Adrenal gland (tissue), 12 donors: ENCODE results near the gene MED13. TPM values are rescaled to one million over a fixed set of nuclear protein-coding genes. Genes with fewer than 3 reads are reported as not detected.

Experiments
- DNase-seq, 7 donors: peaks; one replicate each; pipeline ENCODE4 v3.0.0-alpha.2; 2019 to 2020
- H3K27ac ChIP-seq, 5 donors: fragments of 200-600 bp; sonication (generic) in 4 of 5; 1 replicate in 3 of 5; 2 replicates in 2 of 5; pipeline versions ENCODE4 v1.5.1 to v1.8.0; 2016 to 2020; ENCODE audit warnings: mild to moderate bottlenecking in 1 of 5
- H3K27me3 ChIP-seq: fragments of 200-600 bp; 2 replicates; pipeline ENCODE4 v1.8.0; 2021
- H3K36me3 ChIP-seq, 2 donors: fragments of 200-600 bp; replicated peaks in 1 of 2; 1 replicate in 1 of 2; 2 replicates in 1 of 2; pipeline versions ENCODE4 v1.5.1 to v1.8.0; 2018 to 2022
- H3K4me1 ChIP-seq, 2 donors: fragments of 200-600 bp; replicated peaks in 1 of 2; 1 replicate in 1 of 2; 2 replicates in 1 of 2; pipeline versions ENCODE4 v1.5.1 to v1.8.0; 2018 to 2021
- H3K4me3 ChIP-seq, 4 donors: fragments of 200-600 bp; sonication (generic) in 3 of 4; one replicate each; pipeline ENCODE4 v1.5.1; 2016 to 2018
- H3K9me3 ChIP-seq, 3 donors: fragments of 200-600 bp; sonication (generic) in 1 of 3; replicated peaks in 1 of 3; 1 replicate in 2 of 3; 2 replicates in 1 of 3; pipeline versions ENCODE4 v1.5.1 to v1.8.0; 2016 to 2021
- POLR2A ChIP-seq, 2 donors: fragments of 450-650 bp; IDR thresholded peaks; one replicate each; pipeline ENCODE4 v1.6.1; 2017; ENCODE audit warnings: antibody characterized with exemption in 2 of 2, mild to moderate bottlenecking in 2 of 2, moderate library complexity in 1 of 2
- WGBS, 4 donors: extraction: QIAGEN DNeasy Blood & Tissue Kit in 2 of 4; methylation state at CpG; one replicate each; pipeline versions ENCODE4 v1.1.5 to v1.1.7; 2013 to 2017; 5-methylcytosine and 5-hydroxymethylcytosine counted together
- intact Hi-C, 2 donors: fragments of 100-400 bp; cut with DNase I; formaldehyde crosslinking; loops; one replicate each; pipeline versions ENCODE4 v1.14.1 to v1.15.0; 2022 to 2023
- polyA plus RNA-seq, 3 donors: library from polyadenylated mRNA; stranded (reverse); fragments of 200-250 nt in 2 of 3; fragments of 350-450 nt in 1 of 3; fragmentation: Illumina TruSeq in 1 of 3; extraction: RNeasy Lipid Tissue Mini Kit (QIAGEN cat#74804) in 1 of 3; gene quantifications; one replicate each; pipeline ENCODE4 v1.2.3, GENCODE V29; 2013 to 2014
- total RNA-seq, 9 donors: library from RNA; depleted of rRNA in 4 of 9; stranded (reverse); fragments of >200 nt in 4 of 9; fragments of 120-200 nt in 1 of 9; fragmentation: NEBNext Ultra II Directional in 1 of 9; extraction: Animal tissue kit (Norgen Biotek cat#: 25700) in 1 of 9; gene quantifications; one replicate each; pipeline versions ENCODE4 v1.1.0 to v1.2.4, GENCODE V29; 2013 to 2023
- TF ChIP-seq, protein P1 (sequence below), 6 experiments: fragments of 450-650 bp in 4 of 6; fragments of 200-600 bp in 2 of 6; sonication (generic) in 1 of 6; IDR thresholded peaks; 1 replicate in 5 of 6; 2 replicates in 1 of 6; pipeline versions ENCODE4 v1.5.1 to v1.8.0; 2016 to 2021; ENCODE audit warnings: antibody characterized with exemption in 6 of 6, mild to moderate bottlenecking in 2 of 6, moderate library complexity in 1 of 6
- donor health status: healthy with polysubstance abuse.
- donor health status: Bipolar disorder and iron deficiency.
- donor health status: DM: yes; HTN: yes; CAD: no.
- donor health status: DM: no; HTN: no; CAD: no.
- donor health status: DM: no; HTN: no; CAD: no.
- donor health status: DM: yes; HTN: yes; CAD: no.

MED13 gene
- total and polyA plus RNA-seq, 12 donors = 8.2 to 62.3 (median 51.8) TPM

DNA sequence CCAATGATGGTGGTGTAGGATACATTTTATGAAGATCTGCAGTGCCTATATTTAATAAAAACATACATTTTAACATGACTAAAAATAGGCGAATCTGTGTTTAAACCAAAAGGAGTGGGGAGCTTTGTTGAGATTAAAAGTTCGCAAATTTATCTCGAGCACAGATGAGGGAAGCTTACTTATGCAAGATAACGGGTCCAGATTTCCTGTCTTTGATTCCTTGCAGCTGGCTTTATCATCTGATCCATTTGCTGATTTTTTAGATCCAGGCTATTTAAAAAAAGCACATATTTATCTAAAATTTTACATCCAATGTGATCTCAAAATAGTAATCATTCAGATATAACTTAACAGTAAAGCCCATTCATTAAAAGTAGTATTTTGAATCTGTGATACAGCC lies 80.3 kb downstream of the MED13 start:
- H3K4me1 ChIP-seq = peaks cover 0 to 6% of the 10 kb centered on the region in 2 donors
- no peaks in the 10 kb centered on the region for H3K27me3 ChIP-seq
- H3K27ac ChIP-seq = no peak overlapping the region
- H3K9me3 ChIP-seq = no peaks in the 10 kb centered on the region
- intact Hi-C loops = no loop called here
- 65 to 71% (median 69%) methylated on average over 4 of the region's 4 CpGs for WGBS, 4 donors
- TF ChIP-seq POLR2A (IDR thresholded peaks at IDR 0.05) = no peak
- H3K4me3 ChIP-seq = no peak overlapping the region
- DNase-seq = no peak
- H3K36me3 ChIP-seq = peaks cover 0 to 51% of the 10 kb centered on the region in 2 donors

DNA sequence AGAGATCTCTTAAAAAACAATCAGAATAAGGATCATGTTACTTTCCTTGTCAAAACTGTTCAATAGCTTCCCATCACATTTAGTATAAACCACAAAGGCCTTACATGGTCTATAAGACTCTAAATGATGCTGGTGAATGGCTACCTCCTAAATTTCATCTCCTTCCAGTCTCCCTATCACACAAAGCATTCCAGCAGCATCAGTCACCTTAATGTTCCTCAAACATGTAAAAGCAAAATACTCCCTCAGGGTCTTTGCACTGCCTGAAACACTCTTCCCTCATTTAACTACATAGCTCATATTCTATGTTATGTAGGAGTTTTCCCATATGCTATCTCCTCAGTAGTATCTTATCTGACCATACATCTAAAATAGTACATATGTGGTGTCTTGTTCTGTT lies 83.8 kb downstream of the MED13 start:
- TF ChIP-seq, protein P1, sequence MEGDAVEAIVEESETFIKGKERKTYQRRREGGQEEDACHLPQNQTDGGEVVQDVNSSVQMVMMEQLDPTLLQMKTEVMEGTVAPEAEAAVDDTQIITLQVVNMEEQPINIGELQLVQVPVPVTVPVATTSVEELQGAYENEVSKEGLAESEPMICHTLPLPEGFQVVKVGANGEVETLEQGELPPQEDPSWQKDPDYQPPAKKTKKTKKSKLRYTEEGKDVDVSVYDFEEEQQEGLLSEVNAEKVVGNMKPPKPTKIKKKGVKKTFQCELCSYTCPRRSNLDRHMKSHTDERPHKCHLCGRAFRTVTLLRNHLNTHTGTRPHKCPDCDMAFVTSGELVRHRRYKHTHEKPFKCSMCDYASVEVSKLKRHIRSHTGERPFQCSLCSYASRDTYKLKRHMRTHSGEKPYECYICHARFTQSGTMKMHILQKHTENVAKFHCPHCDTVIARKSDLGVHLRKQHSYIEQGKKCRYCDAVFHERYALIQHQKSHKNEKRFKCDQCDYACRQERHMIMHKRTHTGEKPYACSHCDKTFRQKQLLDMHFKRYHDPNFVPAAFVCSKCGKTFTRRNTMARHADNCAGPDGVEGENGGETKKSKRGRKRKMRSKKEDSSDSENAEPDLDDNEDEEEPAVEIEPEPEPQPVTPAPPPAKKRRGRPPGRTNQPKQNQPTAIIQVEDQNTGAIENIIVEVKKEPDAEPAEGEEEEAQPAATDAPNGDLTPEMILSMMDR (IDR thresholded peaks at IDR 0.05) = no peak
- TF ChIP-seq POLR2A (IDR thresholded peaks at IDR 0.05) = no peak
- H3K36me3 ChIP-seq = peaks cover 0 to 43% of the 10 kb centered on the region in 2 donors
- intact Hi-C loops = no loop called here

DNA sequence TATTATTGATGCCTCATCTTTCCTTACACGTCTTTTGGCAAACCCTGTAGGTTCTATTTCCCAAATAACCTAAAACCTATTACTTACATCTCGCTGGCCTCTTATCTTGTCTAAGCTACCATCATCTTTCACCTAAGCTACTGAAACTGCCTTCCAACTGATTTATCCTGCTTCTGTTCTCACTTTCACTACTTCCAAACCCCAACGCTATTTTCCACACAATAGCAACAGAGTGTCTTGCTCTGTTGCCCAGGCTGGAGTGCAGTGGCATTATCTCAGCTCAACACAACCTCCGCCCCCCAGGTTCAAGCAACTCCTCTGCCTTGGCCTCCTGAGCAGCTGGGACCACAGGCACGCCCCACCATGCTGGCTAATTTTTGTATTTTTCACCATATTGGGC lies 84.5 kb downstream of the MED13 start:
- Histone ChIP-seq H3K36me3 (peaks cover 0 to 43% of the 10 kb centered on the region in 2 donors), H3K27ac (no peak overlapping the region), H3K27me3 (no peaks in the 10 kb centered on the region), H3K4me1 (no peaks in the 10 kb centered on the region), H3K9me3 (no peaks in the 10 kb centered on the region), H3K4me3 (no peak overlapping the region)
- intact Hi-C loops = no loop called here
- WGBS, 4 donors = 94 to 96% (median 95%) methylated on average over 5 of the region's 5 CpGs
- DNase-seq = no peak
- TF ChIP-seq, protein P1 (IDR thresholded peaks at IDR 0.05) = no peak
- no peak for TF ChIP-seq POLR2A (IDR thresholded peaks at IDR 0.05)

More for the DNA sequence above, 83.8 kb downstream of the MED13 start:
- Histone ChIP-seq H3K27me3 (no peaks in the 10 kb centered on the region), H3K27ac (no peak overlapping the region), H3K9me3 (no peaks in the 10 kb centered on the region), H3K4me3 (no peak overlapping the region), H3K4me1 (no peaks in the 10 kb centered on the region)
- DNase-seq = no peak

DNA sequence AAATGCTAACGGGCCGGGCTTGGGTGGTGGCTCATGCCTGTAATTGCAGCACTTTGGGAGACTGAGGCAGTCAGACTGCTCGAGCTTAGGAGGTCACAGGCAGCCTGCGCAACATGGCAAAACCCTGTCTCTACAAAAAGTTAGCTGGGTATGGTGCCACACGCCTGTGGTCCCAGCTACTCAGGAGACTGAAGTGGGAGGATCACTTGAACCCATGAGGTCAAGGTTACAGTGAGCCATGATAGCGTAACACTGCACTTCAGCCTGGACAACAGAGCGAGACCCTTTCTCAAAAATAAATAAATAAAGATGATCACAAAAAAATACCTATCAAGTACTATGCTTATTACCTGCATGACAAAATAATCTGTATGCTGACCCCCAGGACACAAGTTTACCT lies 91.0 kb downstream of the MED13 start:
- H3K9me3 ChIP-seq = no peaks in the 10 kb centered on the region
- 92 to 99% (median 96%) methylated on average over 7 of the region's 7 CpGs for WGBS, 4 donors
- TF ChIP-seq, protein P1 (IDR thresholded peaks at IDR 0.05) = no peak
- no peak for TF ChIP-seq POLR2A (IDR thresholded peaks at IDR 0.05)
- no peaks in the 10 kb centered on the region for H3K4me1 ChIP-seq
- no peak for DNase-seq
- intact Hi-C loops = no loop called here
- peaks cover 0 to 31% of the 10 kb centered on the region in 2 donors for H3K36me3 ChIP-seq
- H3K4me3 ChIP-seq = no peak overlapping the region
- H3K27me3 ChIP-seq = no peaks in the 10 kb centered on the region
- H3K27ac ChIP-seq = no peak overlapping the region

DNA sequence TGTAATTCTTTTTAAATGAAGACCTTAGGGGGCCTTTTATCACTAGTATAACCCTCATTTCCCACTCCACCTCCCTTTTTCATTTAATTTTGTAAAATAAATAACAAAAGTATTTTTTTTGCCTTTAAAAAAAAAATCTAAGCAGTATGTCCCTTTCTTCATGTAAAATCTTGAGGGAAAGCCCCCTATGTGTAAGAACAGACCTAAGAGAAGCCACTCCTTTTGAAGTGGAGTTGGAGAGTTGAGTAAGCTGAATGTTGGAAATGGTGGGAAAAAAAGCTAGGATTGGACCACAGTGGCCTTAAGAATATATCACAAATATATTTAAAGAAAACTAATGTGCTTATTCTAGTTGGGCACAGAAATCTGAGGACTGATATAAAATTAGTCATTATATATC lies 92.8 kb downstream of the MED13 start:
- Histone ChIP-seq H3K4me1 (no peaks in the 10 kb centered on the region), H3K27ac (no peak overlapping the region), H3K27me3 (no peaks in the 10 kb centered on the region), H3K36me3 (peaks cover 0 to 45% of the 10 kb centered on the region in 2 donors), H3K9me3 (no peaks in the 10 kb centered on the region), H3K4me3 (no peak overlapping the region)
- intact Hi-C loops = no loop called here
- TF ChIP-seq POLR2A (IDR thresholded peaks at IDR 0.05) = no peak
- TF ChIP-seq, protein P1 (IDR thresholded peaks at IDR 0.05) = no peak
- no peak for DNase-seq
